ENCODE measurements around the gene PHACTR1.

PHACTR1 gene

DNA sequence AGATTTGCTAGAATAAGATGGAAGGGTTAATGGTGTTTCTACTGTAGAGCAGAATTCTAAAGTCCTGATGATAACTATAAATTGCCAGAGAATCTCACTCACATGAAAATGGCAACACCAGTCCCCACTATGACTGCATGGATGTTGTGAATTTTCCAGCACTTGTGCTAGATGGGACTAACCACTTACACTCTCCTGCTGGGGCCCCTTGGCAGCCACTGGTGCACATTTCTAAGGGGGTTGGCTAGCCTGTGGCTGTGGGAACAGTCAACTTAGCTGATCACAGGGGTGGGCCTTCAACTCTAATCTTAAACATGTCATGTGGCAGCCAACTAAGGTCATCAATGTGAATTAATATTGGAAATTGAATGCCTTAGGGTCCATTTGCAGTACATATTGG, 271.2 kb downstream of the PHACTR1 start:
- H3K4me3 ChIP-seq (ENCODE audit: low read depth, low read length) = no peak overlapping the region
- TF ChIP-seq, protein P1, sequence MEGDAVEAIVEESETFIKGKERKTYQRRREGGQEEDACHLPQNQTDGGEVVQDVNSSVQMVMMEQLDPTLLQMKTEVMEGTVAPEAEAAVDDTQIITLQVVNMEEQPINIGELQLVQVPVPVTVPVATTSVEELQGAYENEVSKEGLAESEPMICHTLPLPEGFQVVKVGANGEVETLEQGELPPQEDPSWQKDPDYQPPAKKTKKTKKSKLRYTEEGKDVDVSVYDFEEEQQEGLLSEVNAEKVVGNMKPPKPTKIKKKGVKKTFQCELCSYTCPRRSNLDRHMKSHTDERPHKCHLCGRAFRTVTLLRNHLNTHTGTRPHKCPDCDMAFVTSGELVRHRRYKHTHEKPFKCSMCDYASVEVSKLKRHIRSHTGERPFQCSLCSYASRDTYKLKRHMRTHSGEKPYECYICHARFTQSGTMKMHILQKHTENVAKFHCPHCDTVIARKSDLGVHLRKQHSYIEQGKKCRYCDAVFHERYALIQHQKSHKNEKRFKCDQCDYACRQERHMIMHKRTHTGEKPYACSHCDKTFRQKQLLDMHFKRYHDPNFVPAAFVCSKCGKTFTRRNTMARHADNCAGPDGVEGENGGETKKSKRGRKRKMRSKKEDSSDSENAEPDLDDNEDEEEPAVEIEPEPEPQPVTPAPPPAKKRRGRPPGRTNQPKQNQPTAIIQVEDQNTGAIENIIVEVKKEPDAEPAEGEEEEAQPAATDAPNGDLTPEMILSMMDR (IDR thresholded peaks at IDR 0.05) = no peak
- H3K4me2 ChIP-seq (ENCODE audit: low read length) = no peak overlapping the region

DNA sequence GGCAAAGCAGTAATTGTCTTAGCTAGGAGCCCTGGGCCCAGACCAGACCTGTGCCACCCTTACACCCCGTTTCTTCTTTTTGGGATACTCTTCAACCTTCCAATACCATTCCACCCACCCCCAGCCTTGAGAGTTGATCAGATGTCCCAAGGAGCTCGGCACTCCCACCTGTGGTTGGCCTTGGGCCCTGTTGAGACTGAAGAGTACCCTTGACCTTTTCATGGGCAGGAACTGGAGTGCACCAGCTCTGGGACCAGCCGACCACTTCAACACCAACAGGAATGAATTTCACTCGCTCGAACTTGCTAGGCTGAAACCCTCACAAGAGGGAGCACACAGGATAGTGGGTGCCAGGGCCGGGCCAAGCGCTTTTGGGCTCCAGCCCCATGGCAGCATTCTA, 273.6 kb downstream of the PHACTR1 start:
- H3K27me3 ChIP-seq (ENCODE audit: control insufficient read depth, insufficient read depth, low read length) = no peaks in the 10 kb centered on the region
- no peaks in the 10 kb centered on the region for H3K4me1 ChIP-seq
- no peak overlapping the region for H3K27ac ChIP-seq
- H3K4me3 ChIP-seq (ENCODE audit: low read depth, low read length) = no peak overlapping the region
- no peaks in the 10 kb centered on the region for H3K79me2 ChIP-seq
- H3K4me2 ChIP-seq (ENCODE audit: low read length) = no peak overlapping the region
- H3K9ac ChIP-seq = no peak overlapping the region
- H2AFZ ChIP-seq = no peak overlapping the region
- TF ChIP-seq, protein P1 (IDR thresholded peaks at IDR 0.05) = no peak
- H3K9me3 ChIP-seq (ENCODE audit: control insufficient read depth, low read length) = no peaks in the 10 kb centered on the region
- no peaks in the 10 kb centered on the region for H3K36me3 ChIP-seq (ENCODE audit: control insufficient read depth, insufficient read depth, low read length)

More for the DNA sequence above, 271.2 kb downstream of the PHACTR1 start:
- Histone ChIP-seq H3K9me3 (ENCODE audit: control insufficient read depth, low read length) (no peaks in the 10 kb centered on the region), H3K4me1 (no peaks in the 10 kb centered on the region), H3K27me3 (ENCODE audit: control insufficient read depth, insufficient read depth, low read length) (no peaks in the 10 kb centered on the region), H3K79me2 (no peaks in the 10 kb centered on the region), H3K27ac (no peak overlapping the region), H3K36me3 (ENCODE audit: control insufficient read depth, insufficient read depth, low read length) (no peaks in the 10 kb centered on the region), H2AFZ (no peak overlapping the region), H3K9ac (no peak overlapping the region)

DNA sequence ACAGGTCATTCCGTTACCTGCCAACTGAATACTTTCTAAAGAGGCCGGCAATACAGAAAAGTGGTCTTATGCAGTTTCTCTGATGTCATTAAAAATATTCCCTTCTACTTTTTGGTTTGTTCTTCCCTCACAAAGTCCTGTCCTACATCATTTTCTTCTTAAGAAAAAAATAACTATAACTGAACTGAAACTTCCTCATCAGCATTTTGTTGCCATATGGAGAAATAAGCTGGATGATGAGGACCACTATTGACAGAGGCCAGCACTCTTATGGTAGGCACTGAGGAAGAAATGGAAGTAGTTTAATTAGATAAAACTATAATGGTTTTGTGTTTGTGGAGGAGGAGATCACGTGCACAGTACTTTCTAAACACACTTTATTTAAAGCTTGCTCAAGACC, 274.9 kb downstream of the PHACTR1 start:
- no peak overlapping the region for H2AFZ ChIP-seq
- H3K79me2 ChIP-seq = no peaks in the 10 kb centered on the region
- H3K27ac ChIP-seq = no peak overlapping the region
- H3K4me2 ChIP-seq (ENCODE audit: low read length) = no peak overlapping the region
- no peak overlapping the region for H3K4me3 ChIP-seq (ENCODE audit: low read depth, low read length)
- H3K4me1 ChIP-seq = no peaks in the 10 kb centered on the region
- TF ChIP-seq, protein P1 (IDR thresholded peaks at IDR 0.05) = no peak
- no peak overlapping the region for H3K9ac ChIP-seq
- H3K36me3 ChIP-seq (ENCODE audit: control insufficient read depth, insufficient read depth, low read length) = no peaks in the 10 kb centered on the region
- H3K9me3 ChIP-seq (ENCODE audit: control insufficient read depth, low read length) = no peaks in the 10 kb centered on the region
- H3K27me3 ChIP-seq (ENCODE audit: control insufficient read depth, insufficient read depth, low read length) = no peaks in the 10 kb centered on the region

DNA sequence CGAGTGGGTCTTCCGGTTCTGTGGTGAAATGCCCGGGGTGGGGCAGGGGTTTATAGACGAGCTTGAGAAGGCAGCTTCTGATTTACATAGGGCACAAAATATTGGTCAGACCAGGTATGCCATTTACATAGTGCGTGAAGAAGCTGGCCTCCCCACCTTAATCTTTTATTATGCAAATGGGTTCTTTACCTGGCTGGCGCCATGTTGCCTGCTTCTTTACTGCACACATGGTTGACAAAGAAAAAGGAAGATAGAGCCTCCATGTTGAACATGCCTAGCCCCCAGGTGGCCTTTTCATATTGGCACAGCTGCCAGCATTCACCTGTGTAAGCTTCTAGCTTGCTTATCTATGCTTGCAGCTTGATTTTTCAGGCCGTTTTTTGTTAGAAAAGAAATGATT, 276.2 kb downstream of the PHACTR1 start:
- H3K9ac ChIP-seq = no peak overlapping the region
- H3K4me2 ChIP-seq (ENCODE audit: low read length) = no peak overlapping the region
- H3K79me2 ChIP-seq = no peaks in the 10 kb centered on the region
- H3K4me1 ChIP-seq = no peaks in the 10 kb centered on the region
- no peaks in the 10 kb centered on the region for H3K36me3 ChIP-seq (ENCODE audit: control insufficient read depth, insufficient read depth, low read length)
- H3K4me3 ChIP-seq (ENCODE audit: low read depth, low read length) = no peak overlapping the region
- H3K27ac ChIP-seq = no peak overlapping the region
- no peaks in the 10 kb centered on the region for H3K9me3 ChIP-seq (ENCODE audit: control insufficient read depth, low read length)
- H2AFZ ChIP-seq = no peak overlapping the region
- H3K27me3 ChIP-seq (ENCODE audit: control insufficient read depth, insufficient read depth, low read length) = no peaks in the 10 kb centered on the region
- TF ChIP-seq, protein P1 (IDR thresholded peaks at IDR 0.05) = no peak

DNA sequence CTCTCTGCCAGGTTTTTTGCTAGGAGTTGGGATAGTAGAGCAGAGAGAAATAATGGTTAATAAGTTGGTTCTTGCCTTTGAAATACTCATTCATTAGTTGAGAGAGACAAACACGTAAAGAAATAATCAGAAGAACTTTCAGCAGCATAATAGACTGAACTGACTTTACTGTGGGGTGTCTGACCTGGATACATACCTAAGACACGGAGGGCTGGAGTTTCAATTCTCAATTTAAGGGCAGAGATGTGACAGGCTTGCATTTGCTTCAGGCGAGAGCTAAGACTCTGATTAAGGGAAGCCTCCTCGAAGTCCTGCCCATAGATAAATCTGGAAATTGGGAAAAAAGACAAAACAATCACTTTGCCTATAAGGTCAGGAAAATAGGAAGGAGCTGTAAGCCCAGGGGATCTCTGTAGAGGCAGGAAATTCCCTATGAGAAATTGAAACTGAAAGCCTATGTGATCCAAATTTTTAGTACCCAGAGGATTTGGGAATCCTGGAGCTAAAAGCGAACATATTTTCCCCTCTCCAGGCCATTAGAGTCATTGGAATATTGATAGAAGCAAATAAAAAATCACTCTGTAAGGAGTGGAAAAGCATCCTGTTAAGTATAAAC, 276.8 kb downstream of the PHACTR1 start:
- Histone ChIP-seq H3K4me3 (ENCODE audit: low read depth, low read length) (no peak overlapping the region), H3K9me3 (ENCODE audit: control insufficient read depth, low read length) (no peaks in the 10 kb centered on the region), H3K4me1 (no peaks in the 10 kb centered on the region), H3K9ac (no peak overlapping the region), H2AFZ (no peak overlapping the region), H3K4me2 (ENCODE audit: low read length) (no peak overlapping the region), H3K27me3 (ENCODE audit: control insufficient read depth, insufficient read depth, low read length) (no peaks in the 10 kb centered on the region), H3K36me3 (ENCODE audit: control insufficient read depth, insufficient read depth, low read length) (no peaks in the 10 kb centered on the region), H3K79me2 (no peaks in the 10 kb centered on the region), H3K27ac (no peak overlapping the region)
- TF ChIP-seq, protein P1 (IDR thresholded peaks at IDR 0.05) = no peak
